Immature natural killer cell (primary cell): ENCODE measurements around the gene HMGCL. TPM values are rescaled to one million over a fixed set of nuclear protein-coding genes. Genes with fewer than 3 reads are reported as not detected.

Experiments
- DNase-seq, 3 donors: peaks; one replicate each; pipeline ENCODE4 v3.0.0; 2022; ENCODE audit warnings: mixed read lengths in 1 of 3
- H3K27ac Mint-ChIP-seq, 6 donors: one replicate each; pipeline ENCODE4 v1.8.0; 2020; ENCODE audit warnings: mixed read lengths in 6 of 6, mild to moderate bottlenecking in 5 of 6, inconsistent platforms in 4 of 6, moderate library complexity in 3 of 6
- H3K27me3 Mint-ChIP-seq, 3 donors: one replicate each; pipeline ENCODE4 v1.8.0; 2020 to 2021; ENCODE audit warnings: low read depth in 3 of 3, mild to moderate bottlenecking in 3 of 3, mixed read lengths in 3 of 3, moderate library complexity in 3 of 3, inconsistent platforms in 1 of 3
- H3K36me3 Mint-ChIP-seq, 3 donors: one replicate each; pipeline ENCODE4 v1.8.0; 2020; ENCODE audit warnings: mixed read lengths in 3 of 3, inconsistent platforms in 2 of 3, mild to moderate bottlenecking in 2 of 3
- H3K4me1 Mint-ChIP-seq, 2 donors: one replicate each; pipeline ENCODE4 v1.8.0; 2020; ENCODE audit warnings: inconsistent platforms in 2 of 2, mild to moderate bottlenecking in 2 of 2, mixed read lengths in 2 of 2, moderate library complexity in 1 of 2
- H3K4me3 Mint-ChIP-seq, 5 donors: one replicate each; pipeline ENCODE4 v1.8.0; 2020; ENCODE audit warnings: mild to moderate bottlenecking in 5 of 5, mixed read lengths in 5 of 5, inconsistent platforms in 3 of 5, moderate library complexity in 3 of 5
- H3K9me3 Mint-ChIP-seq, 6 donors: one replicate each; pipeline ENCODE4 v1.8.0; 2020; ENCODE audit warnings: mild to moderate bottlenecking in 6 of 6, mixed read lengths in 6 of 6, inconsistent platforms in 4 of 6, moderate library complexity in 3 of 6
- polyA plus RNA-seq, 3 donors: library from polyadenylated mRNA; unstranded; fragments of 300-500 nt; fragmentation: Illumina TruSeq; gene quantifications; one replicate each; pipeline ENCODE4 v1.2.3, GENCODE V29; 2021

The HMGCL gene
- polyA plus RNA-seq, 3 donors from 2014 or later: 32.8 to 57.9 (median 36.2) TPM

- Mint-ChIP-seq H3K27me3 (no peaks in the 10 kb centered on the region), H3K27ac (peak overlapping the region in 3 of 6 donors; percentile 24 to 62 (median 50)), H3K36me3 (no peaks in the 10 kb centered on the region), H3K4me3 (no peak overlapping the region), H3K4me1 (peaks cover 27 to 33% of the 10 kb centered on the region in 2 donors), H3K9me3 (no peaks in the 10 kb centered on the region)
- DNase-seq: no peak
These were observed 50.9 kb downstream of the HMGCL start for GRCh38 chr1:23774174-23774880.

- no peaks in the 10 kb centered on the region for H3K27me3 Mint-ChIP-seq
- H3K27ac Mint-ChIP-seq: peak overlapping the region in 1 of 6 donors; percentile 24
- H3K4me3 Mint-ChIP-seq: no peak overlapping the region
- no peak for DNase-seq
- no peaks in the 10 kb centered on the region for H3K36me3 Mint-ChIP-seq
- H3K4me1 Mint-ChIP-seq: peaks cover 17 to 23% of the 10 kb centered on the region in 2 donors
- no peaks in the 10 kb centered on the region for H3K9me3 Mint-ChIP-seq
These were observed 52.4 kb downstream of the HMGCL start for GRCh38 chr1:23772854-23773242.

GRCh38 chr1:23772049-23772853 lies 53.0 kb downstream of the HMGCL start:
- Mint-ChIP-seq H3K27ac (no peak overlapping the region), H3K4me3 (no peak overlapping the region)

GRCh38 chr1:23768733-23769132 lies 56.5 kb downstream of the HMGCL start:
- no peaks in the 10 kb centered on the region for H3K9me3 Mint-ChIP-seq
- no peaks in the 10 kb centered on the region for H3K36me3 Mint-ChIP-seq
- peaks cover 4 to 6% of the 10 kb centered on the region in 2 donors for H3K4me1 Mint-ChIP-seq
- H3K27ac Mint-ChIP-seq: no peak overlapping the region
- H3K27me3 Mint-ChIP-seq: no peaks in the 10 kb centered on the region
- H3K4me3 Mint-ChIP-seq: no peak overlapping the region
- DNase-seq: no peak

More at GRCh38 chr1:23772049-23772853, 53.0 kb downstream of the HMGCL start:
- Mint-ChIP-seq H3K9me3 (no peaks in the 10 kb centered on the region), H3K36me3 (no peaks in the 10 kb centered on the region), H3K27me3 (no peaks in the 10 kb centered on the region), H3K4me1 (peaks cover 14 to 19% of the 10 kb centered on the region in 2 donors)
- peak; percentile 71 to 77 (median 71) for DNase-seq

- peaks cover 0 to 21% (median 6%) of the 10 kb centered on the region in 3 donors for H3K36me3 Mint-ChIP-seq
- H3K9me3 Mint-ChIP-seq: no peaks in the 10 kb centered on the region
- H3K4me3 Mint-ChIP-seq: no peak overlapping the region
- H3K27me3 Mint-ChIP-seq: no peaks in the 10 kb centered on the region
- peak overlapping the region in 2 of 6 donors; percentile 23 to 40 for H3K27ac Mint-ChIP-seq
- H3K4me1 Mint-ChIP-seq: peaks cover 0 to 2% of the 10 kb centered on the region in 2 donors
- no peak for DNase-seq
These were observed 62.1 kb downstream of the HMGCL start for GRCh38 chr1:23763041-23763577.

GRCh38 chr1:23759277-23759676 lies 66.0 kb downstream of the HMGCL start:
- no peak for DNase-seq
- H3K9me3 Mint-ChIP-seq: no peaks in the 10 kb centered on the region
- no peak overlapping the region for H3K4me3 Mint-ChIP-seq
- peaks cover 4 to 35% (median 14%) of the 10 kb centered on the region in 3 donors for H3K36me3 Mint-ChIP-seq
- H3K27me3 Mint-ChIP-seq: no peaks in the 10 kb centered on the region
- H3K27ac Mint-ChIP-seq: no peak overlapping the region
- peaks cover 0 to 2% of the 10 kb centered on the region in 2 donors for H3K4me1 Mint-ChIP-seq

GRCh38 chr1:23757812-23758211 lies 67.4 kb downstream of the HMGCL start:
- peaks cover 0 to 2% of the 10 kb centered on the region in 2 donors for H3K4me1 Mint-ChIP-seq
- peaks cover 10 to 48% (median 17%) of the 10 kb centered on the region in 3 donors for H3K36me3 Mint-ChIP-seq
- no peak for DNase-seq
- no peak overlapping the region for H3K4me3 Mint-ChIP-seq
- no peak overlapping the region for H3K27ac Mint-ChIP-seq
- no peaks in the 10 kb centered on the region for H3K9me3 Mint-ChIP-seq
- no peaks in the 10 kb centered on the region for H3K27me3 Mint-ChIP-seq

- Mint-ChIP-seq H3K36me3 (peaks cover 11 to 50% (median 18%) of the 10 kb centered on the region in 3 donors), H3K4me1 (peaks cover 0 to 2% of the 10 kb centered on the region in 2 donors), H3K27me3 (no peaks in the 10 kb centered on the region), H3K4me3 (no peak overlapping the region), H3K9me3 (no peaks in the 10 kb centered on the region), H3K27ac (no peak overlapping the region)
- DNase-seq: no peak
These were observed 68.6 kb downstream of the HMGCL start for GRCh38 chr1:23756676-23757075.

GRCh38 chr1:23752909-23753308 lies 72.3 kb downstream of the HMGCL start:
- Mint-ChIP-seq H3K27me3 (peaks cover 0 to 2% (median 1%) of the 10 kb centered on the region in 3 donors), H3K36me3 (peaks cover 19 to 47% (median 22%) of the 10 kb centered on the region in 3 donors), H3K4me3 (no peak overlapping the region), H3K4me1 (peaks cover 6 to 17% of the 10 kb centered on the region in 2 donors), H3K9me3 (no peaks in the 10 kb centered on the region), H3K27ac (no peak overlapping the region)
- DNase-seq: no peak

Other genes starting within 250 kb of the HMGCL start
- 100 to 1,000 TPM; 524 to 763 (median 531) TPM for gene RPL11, start 133.6 kb downstream of the HMGCL start, polyA plus RNA-seq
- 10 to 100 TPM; 16.4 to 30.3 (median 19.1) TPM for gene ELOA, start 82.0 kb downstream of the HMGCL start, polyA plus RNA-seq
- 10 to 100 TPM; 62.5 to 89.2 (median 82.4) TPM for gene PITHD1, start 47.0 kb downstream of the HMGCL start, polyA plus RNA-seq
- 100 to 1,000 TPM in 2 of 3 donors, 10 to 100 TPM in 1; 91.9 to 142 (median 117) TPM for gene LYPLA2, start 34.3 kb downstream of the HMGCL start, polyA plus RNA-seq
- 10 to 100 TPM; 31.2 to 52.9 (median 39.9) TPM for gene GALE, start 24.7 kb downstream of the HMGCL start, polyA plus RNA-seq
- gene FUCA1, start 42.9 kb upstream of the HMGCL start, polyA plus RNA-seq: 10 to 100 TPM; 24.3 to 27.7 (median 26.1) TPM
- 10 to 100 TPM in 1 of 3 donors, 1 to 10 TPM in 2; 7.4 to 10.7 (median 9.5) TPM for gene CNR2, start 87.9 kb upstream of the HMGCL start, polyA plus RNA-seq
- gene PNRC2, start 134.4 kb upstream of the HMGCL start, polyA plus RNA-seq: 100 to 1,000 TPM in 2 of 3 donors, 10 to 100 TPM in 1; 89.9 to 118 (median 104) TPM
- 100 to 1,000 TPM in 1 of 3 donors, 10 to 100 TPM in 2; 87.7 to 113 (median 95.0) TPM for gene SRSF10, start 154.9 kb upstream of the HMGCL start, polyA plus RNA-seq